ENCODE measurements around the gene PKP4. TPM values are rescaled to one million over a fixed set of nuclear protein-coding genes. Genes with fewer than 3 reads are reported as not detected.

The PKP4 gene
- total and polyA plus RNA-seq, 11 donors: 17.6 to 66.7 (median 49.0) TPM

GRCh38 chr2:158575051-158575635, 118.4 kb downstream of the PKP4 start:
- Histone ChIP-seq H3K4me1 (peaks cover 0 to 8% (median 0%) of the 10 kb centered on the region in 12 donors), H3K36me3 (peaks cover 0 to 13% (median 0%) of the 10 kb centered on the region in 9 donors), H3K9me3 (peaks cover 0 to 16% (median 0%) of the 10 kb centered on the region in 12 donors), H3K27me3 (no peaks in the 10 kb centered on the region), H3K4me3 (no peak overlapping the region), H3K27ac (no peak overlapping the region)
- intact Hi-C loops (cut with DNase I): no loop called here
- 46 to 57% (median 50%) methylated on average over 2 of the region's 2 CpGs for WGBS, 4 donors
- DNase-seq (no peak), ATAC-seq (no peak)
- TF ChIP-seq POLR2A (IDR thresholded peaks at IDR 0.05): no peak
- TF ChIP-seq, protein P1, sequence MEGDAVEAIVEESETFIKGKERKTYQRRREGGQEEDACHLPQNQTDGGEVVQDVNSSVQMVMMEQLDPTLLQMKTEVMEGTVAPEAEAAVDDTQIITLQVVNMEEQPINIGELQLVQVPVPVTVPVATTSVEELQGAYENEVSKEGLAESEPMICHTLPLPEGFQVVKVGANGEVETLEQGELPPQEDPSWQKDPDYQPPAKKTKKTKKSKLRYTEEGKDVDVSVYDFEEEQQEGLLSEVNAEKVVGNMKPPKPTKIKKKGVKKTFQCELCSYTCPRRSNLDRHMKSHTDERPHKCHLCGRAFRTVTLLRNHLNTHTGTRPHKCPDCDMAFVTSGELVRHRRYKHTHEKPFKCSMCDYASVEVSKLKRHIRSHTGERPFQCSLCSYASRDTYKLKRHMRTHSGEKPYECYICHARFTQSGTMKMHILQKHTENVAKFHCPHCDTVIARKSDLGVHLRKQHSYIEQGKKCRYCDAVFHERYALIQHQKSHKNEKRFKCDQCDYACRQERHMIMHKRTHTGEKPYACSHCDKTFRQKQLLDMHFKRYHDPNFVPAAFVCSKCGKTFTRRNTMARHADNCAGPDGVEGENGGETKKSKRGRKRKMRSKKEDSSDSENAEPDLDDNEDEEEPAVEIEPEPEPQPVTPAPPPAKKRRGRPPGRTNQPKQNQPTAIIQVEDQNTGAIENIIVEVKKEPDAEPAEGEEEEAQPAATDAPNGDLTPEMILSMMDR (IDR thresholded peaks at IDR 0.05): no peak

DNA sequence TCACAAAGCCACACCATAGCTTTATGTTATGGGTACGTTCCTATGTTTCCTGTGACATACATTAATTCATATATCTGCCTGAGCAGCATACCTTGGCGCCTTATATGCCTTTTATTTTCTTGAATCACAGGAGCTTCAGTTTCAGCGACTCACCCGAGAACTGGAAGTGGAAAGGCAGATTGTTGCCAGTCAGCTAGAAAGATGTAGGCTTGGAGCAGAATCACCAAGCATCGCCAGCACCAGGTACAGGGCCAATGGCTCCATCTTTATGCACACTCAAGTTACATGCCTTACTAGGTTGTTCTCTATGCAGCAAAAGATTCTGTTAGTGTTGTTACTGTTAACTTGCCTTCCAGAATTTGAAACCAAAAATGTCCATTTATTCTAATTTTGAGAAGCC, 120.4 kb downstream of the PKP4 start:
- WGBS, 4 donors: 96 to 98% (median 97%) methylated on average over 5 of the region's 5 CpGs
- intact Hi-C loops (cut with DNase I): no loop called here

DNA sequence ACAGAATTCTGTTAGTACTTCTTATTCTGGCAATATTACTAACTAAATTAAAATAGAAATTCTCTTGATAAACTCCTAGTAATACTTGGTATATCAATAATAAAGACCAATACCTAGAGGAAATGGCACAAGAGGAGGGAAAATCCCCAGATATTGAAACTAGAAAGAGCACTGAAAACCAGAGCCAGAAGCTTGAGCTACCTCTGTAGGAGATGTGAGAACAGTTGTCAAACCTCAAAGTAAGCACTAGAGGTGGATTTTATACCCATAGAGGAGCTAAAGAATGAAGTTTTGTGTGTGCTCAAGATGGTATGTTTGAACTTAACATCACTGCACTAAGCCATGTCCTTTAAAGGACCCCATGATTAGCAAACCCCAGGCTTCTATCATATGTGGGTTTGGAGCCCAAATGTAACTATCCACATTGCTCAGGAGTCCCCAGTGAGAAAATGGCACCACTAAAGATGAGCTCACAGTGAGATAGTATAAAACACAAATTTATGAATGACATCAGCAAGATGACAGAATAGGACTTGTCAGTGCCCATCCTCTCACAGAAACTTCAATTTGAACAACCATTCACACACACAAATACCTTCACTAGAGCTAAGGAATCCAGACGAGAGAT, 122.1 kb downstream of the PKP4 start:
- Histone ChIP-seq H3K9me3 (no peaks in the 10 kb centered on the region), H3K4me3 (no peak overlapping the region), H3K27me3 (no peaks in the 10 kb centered on the region), H3K27ac (no peak overlapping the region), H3K36me3 (peaks cover 0 to 13% (median 4%) of the 10 kb centered on the region in 9 donors), H3K4me1 (peaks cover 0 to 8% (median 0%) of the 10 kb centered on the region in 12 donors)
- 95 to 100% (median 97%) methylated on average over 1 of the region's 1 CpG for WGBS, 4 donors
- no peak for TF ChIP-seq POLR2A (IDR thresholded peaks at IDR 0.05)
- TF ChIP-seq, protein P1 (IDR thresholded peaks at IDR 0.05): no peak
- intact Hi-C loops (cut with DNase I): no loop called here
- ATAC-seq (no peak), DNase-seq (no peak)

More for the DNA sequence above, 120.4 kb downstream of the PKP4 start:
- Histone ChIP-seq H3K9me3 (peaks cover 0 to 8% (median 0%) of the 10 kb centered on the region in 12 donors), H3K27ac (no peak overlapping the region), H3K4me1 (peaks cover 0 to 8% (median 0%) of the 10 kb centered on the region in 12 donors), H3K27me3 (no peaks in the 10 kb centered on the region), H3K4me3 (no peak overlapping the region), H3K36me3 (peaks cover 0 to 13% (median 4%) of the 10 kb centered on the region in 9 donors)
- DNase-seq: no peak
- TF ChIP-seq POLR2A (IDR thresholded peaks at IDR 0.05): no peak
- TF ChIP-seq, protein P1 (IDR thresholded peaks at IDR 0.05): no peak
- no peak for ATAC-seq

DNA sequence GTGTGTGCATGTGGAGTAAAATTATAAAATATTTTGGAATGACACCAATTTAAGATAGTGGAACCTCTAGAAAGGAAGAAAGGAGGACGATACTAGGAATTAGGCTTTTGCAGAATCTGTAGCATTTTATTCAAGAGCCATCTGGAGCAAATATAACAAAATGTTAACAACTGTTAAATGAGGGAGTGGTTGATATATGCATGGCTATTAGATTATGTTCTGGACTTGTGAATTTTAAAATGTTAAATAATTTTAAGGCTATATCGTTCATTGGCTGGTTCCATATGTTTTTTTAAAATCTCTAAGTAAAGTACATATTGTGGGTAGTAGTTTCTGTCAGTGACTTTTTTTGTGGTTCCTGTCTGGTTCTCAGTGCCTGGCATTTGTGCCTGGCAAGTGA, 123.2 kb downstream of the PKP4 start:
- no peak overlapping the region for H3K4me3 ChIP-seq
- no peak for TF ChIP-seq POLR2A (IDR thresholded peaks at IDR 0.05)
- TF ChIP-seq, protein P1 (IDR thresholded peaks at IDR 0.05): no peak
- H3K27me3 ChIP-seq: no peaks in the 10 kb centered on the region
- ATAC-seq (no peak), DNase-seq (no peak)
- intact Hi-C loops (cut with DNase I): no loop called here
- H3K9me3 ChIP-seq: no peaks in the 10 kb centered on the region
- peaks cover 0 to 19% (median 4%) of the 10 kb centered on the region in 9 donors for H3K36me3 ChIP-seq
- WGBS, 4 donors: 87 to 92% (median 91%) methylated on average over 2 of the region's 2 CpGs
- peaks cover 0 to 4% (median 0%) of the 10 kb centered on the region in 12 donors for H3K4me1 ChIP-seq
- H3K27ac ChIP-seq: no peak overlapping the region
